Right lobe of liver (tissue), 4 donors: ENCODE data around the gene NDUFS4.

Source experiments
- POLR2A ChIP-seq: fragments of 450-650 bp; IDR thresholded peaks from one replicate; pipeline ENCODE4 v1.6.1; 2017; ENCODE audit warnings: antibody characterized with exemption, mild to moderate bottlenecking
- TF ChIP-seq, protein P1 (sequence below), 4 donors: fragments of 200-600 bp in 3 of 4; fragments of 450-650 bp in 1 of 4; IDR thresholded peaks; one replicate each; pipeline versions ENCODE4 v1.5.1 to v1.8.0; 2016 to 2022; ENCODE audit warnings: antibody characterized with exemption in 4 of 4, mild to moderate bottlenecking in 2 of 4
- donor health status: DM: no; HTN: no; CAD: no.
- donor health status: DM: no; HTN: no; CAD: no.
- donor health status: DM: no; HTN: yes; CAD: no.

DNA sequence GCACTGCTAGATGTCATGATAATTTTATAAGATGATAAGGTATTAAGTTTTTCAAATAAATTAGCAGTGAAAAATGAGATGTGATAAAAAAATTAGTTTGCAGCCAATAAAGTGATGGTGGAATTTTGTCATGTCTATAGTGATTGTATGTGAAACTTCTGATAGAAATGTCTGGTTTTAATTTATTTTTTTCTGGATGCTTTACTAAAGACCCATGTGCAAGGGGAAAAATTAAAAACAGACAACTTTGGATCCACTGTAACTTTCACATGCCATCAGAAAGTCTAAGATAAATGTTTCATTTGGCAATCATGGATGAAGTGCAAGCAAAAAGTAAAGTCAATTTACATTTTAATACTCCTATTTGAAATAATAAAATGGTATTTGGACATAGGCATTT, 4.4 kb upstream of the NDUFS4 start:
- TF ChIP-seq POLR2A: no peak
- TF ChIP-seq, protein P1, sequence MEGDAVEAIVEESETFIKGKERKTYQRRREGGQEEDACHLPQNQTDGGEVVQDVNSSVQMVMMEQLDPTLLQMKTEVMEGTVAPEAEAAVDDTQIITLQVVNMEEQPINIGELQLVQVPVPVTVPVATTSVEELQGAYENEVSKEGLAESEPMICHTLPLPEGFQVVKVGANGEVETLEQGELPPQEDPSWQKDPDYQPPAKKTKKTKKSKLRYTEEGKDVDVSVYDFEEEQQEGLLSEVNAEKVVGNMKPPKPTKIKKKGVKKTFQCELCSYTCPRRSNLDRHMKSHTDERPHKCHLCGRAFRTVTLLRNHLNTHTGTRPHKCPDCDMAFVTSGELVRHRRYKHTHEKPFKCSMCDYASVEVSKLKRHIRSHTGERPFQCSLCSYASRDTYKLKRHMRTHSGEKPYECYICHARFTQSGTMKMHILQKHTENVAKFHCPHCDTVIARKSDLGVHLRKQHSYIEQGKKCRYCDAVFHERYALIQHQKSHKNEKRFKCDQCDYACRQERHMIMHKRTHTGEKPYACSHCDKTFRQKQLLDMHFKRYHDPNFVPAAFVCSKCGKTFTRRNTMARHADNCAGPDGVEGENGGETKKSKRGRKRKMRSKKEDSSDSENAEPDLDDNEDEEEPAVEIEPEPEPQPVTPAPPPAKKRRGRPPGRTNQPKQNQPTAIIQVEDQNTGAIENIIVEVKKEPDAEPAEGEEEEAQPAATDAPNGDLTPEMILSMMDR (IDR thresholded peaks at IDR 0.05): no peak
